Spleen (tissue), 7 donors: Measurements from ENCODE around the gene DIRAS3.

Experiments used
- POLR2A ChIP-seq, 3 donors: fragments of 450-650 bp; IDR thresholded peaks; one replicate each; pipeline ENCODE4 v1.5.1; 2017; ENCODE audit warnings: antibody characterized with exemption in 3 of 3, mild to moderate bottlenecking in 1 of 3
- POLR2AphosphoS5 ChIP-seq, 3 donors: sonication (generic); formaldehyde crosslinking; IDR thresholded peaks; one replicate each; pipeline ENCODE4 v1.5.1; 2017; ENCODE audit warnings: antibody characterized with exemption in 3 of 3
- TF ChIP-seq, protein P1 (sequence below), 11 experiments: fragments of 200-600 bp in 7 of 11; fragments of 450-650 bp in 4 of 11; sonication (generic) in 4 of 11; IDR thresholded peaks in 8 of 11; conservative IDR thresholded peaks in 3 of 11; 1 replicate in 7 of 11; 2 replicates in 4 of 11; pipeline versions ENCODE4 v1.4.0 to v1.8.0; 2016 to 2021; ENCODE audit warnings: antibody characterized with exemption in 11 of 11, inconsistent platforms in 4 of 11, mild to moderate bottlenecking in 1 of 11
- donor health status: DM: no; HTN: no; CAD: no; lungs with moderate emphysema.
- donor health status: DM: no; HTN: no; CAD: no.
- donor health status: DM: no; HTN: no; CAD: no.

DNA sequence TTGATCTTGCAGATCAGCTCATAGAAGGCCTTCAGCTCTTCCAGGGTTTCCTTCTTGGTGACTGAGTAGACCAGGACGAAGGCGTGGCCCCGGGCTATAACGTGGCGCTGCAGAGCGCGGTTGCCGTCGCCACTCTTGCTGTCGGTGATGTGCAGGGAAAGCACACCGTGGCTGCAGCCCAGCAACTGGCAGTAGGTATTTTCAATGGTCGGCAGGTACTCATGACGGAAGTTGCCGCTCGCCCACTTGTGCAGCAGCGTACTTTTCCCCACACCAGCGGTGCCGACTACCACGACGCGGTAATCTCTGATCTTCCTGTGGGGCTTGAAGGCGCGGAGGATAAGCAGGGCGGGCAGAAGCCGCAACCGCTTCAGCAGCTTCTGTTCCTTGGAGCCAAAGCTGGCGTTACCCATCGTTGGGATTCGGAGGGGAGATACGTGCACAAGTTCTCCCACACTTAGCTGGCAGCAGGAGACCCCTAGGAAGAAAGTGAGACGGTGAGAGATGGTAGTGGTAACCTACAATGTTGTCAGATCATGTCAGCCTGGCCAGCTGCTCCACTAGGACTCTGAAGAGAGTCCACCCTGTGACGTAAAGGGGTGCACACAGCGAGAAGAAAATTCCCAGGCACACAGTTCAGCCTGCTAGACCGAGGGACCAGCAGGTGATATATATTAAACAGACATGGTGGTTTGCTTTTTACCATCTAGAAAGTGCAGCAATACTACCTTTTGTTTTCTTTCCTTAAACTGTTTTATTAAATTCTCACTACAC is 3.4 kb downstream of the DIRAS3 start:
- TF ChIP-seq, protein P1, sequence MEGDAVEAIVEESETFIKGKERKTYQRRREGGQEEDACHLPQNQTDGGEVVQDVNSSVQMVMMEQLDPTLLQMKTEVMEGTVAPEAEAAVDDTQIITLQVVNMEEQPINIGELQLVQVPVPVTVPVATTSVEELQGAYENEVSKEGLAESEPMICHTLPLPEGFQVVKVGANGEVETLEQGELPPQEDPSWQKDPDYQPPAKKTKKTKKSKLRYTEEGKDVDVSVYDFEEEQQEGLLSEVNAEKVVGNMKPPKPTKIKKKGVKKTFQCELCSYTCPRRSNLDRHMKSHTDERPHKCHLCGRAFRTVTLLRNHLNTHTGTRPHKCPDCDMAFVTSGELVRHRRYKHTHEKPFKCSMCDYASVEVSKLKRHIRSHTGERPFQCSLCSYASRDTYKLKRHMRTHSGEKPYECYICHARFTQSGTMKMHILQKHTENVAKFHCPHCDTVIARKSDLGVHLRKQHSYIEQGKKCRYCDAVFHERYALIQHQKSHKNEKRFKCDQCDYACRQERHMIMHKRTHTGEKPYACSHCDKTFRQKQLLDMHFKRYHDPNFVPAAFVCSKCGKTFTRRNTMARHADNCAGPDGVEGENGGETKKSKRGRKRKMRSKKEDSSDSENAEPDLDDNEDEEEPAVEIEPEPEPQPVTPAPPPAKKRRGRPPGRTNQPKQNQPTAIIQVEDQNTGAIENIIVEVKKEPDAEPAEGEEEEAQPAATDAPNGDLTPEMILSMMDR (IDR thresholded peaks at IDR 0.05 in 8 of 11, conservative IDR thresholded peaks at IDR 0.05 in 3 of 11), result no peak
- TF ChIP-seq POLR2A (IDR thresholded peaks at IDR 0.05) (no peak), POLR2AphosphoS5 (IDR thresholded peaks at IDR 0.05) (no peak)
